Raji (cell line): ENCODE results near the gene C4orf17.

Experiments used
- POLR2A ChIP-seq: IDR thresholded peaks from 2 replicates; pipeline ENCODE4 v1.6.1; 2011; ENCODE audit warnings: low read depth, low read length, control low read depth; ENCODE audit not compliant: insufficient read depth

Gene C4orf17

DNA sequence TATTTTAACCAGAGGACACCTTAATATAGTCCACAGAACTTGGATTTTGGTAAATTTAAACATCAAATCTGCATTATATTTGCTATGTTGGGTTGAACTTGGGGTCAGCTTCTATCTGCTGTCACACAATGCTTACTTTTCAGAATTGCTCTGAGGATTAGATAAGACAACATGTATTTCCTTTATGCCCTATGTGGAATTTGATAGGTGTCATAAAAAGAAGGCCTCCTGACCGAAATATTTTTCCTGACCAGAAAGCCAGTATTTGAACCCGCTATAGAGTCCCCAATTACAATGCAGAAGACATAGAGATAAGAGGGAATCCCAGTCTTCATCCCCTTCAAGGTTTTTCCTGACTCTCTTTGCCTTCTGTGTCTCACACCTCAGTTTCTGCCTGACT, 67.9 kb downstream of the C4orf17 start:
- no peak for TF ChIP-seq POLR2A

DNA sequence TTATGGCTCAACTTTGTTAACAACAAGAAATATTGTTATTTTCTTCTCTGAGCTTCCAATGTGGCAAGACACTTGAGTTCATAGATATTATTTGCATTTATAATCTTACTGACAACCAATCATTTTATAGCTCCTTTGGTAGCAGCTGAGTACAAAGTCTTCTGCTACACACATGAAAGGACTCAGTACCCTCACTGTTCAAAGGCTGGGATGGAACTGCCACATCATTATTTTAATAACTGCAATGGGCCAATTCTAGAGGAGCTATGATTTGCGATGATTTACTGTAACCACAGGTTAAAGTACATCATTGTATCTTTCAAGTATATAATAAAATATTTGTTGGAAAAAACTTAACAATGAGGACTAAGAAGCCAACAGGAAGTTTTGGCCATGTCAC, 74.7 kb downstream of the C4orf17 start:
- TF ChIP-seq POLR2A = no peak

DNA sequence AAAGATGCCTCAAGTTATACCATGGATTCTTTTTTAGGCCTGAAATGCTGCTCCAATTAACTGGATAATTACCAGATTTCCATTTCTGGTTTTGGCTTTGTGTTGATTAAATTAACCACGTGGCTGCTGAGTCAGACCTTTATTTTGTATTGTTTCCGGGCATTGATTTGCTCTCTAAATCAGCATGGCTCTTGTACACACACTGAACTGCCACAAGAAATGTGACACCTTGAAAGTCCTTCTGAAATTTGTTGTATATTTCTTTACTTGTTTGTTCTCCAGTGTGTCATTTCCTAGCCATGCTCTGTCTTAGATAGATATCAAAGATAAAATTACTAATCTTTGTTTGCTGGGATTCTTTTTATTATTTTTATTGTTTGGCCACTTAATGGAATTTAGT, 75.5 kb downstream of the C4orf17 start:
- no peak for TF ChIP-seq POLR2A

DNA sequence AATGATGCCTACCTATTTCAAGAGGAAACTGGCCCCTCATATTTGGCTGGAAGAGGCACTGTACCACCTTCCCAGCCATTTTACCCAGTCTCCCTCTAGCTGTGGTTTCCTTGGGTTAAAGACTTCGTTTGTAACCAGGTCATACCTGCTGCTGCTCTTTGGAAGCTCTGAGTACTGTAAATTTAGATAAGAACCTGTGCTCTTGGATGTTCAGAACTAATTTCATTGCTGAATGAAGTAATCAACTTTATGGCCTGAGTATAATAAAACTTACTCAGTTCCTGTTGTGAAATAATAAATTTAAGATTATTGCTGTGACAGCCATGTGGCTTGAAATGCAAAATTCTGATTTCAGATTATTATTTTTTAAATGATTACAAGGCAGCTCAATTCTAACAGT, 76.0 kb downstream of the C4orf17 start:
- no peak for TF ChIP-seq POLR2A

DNA sequence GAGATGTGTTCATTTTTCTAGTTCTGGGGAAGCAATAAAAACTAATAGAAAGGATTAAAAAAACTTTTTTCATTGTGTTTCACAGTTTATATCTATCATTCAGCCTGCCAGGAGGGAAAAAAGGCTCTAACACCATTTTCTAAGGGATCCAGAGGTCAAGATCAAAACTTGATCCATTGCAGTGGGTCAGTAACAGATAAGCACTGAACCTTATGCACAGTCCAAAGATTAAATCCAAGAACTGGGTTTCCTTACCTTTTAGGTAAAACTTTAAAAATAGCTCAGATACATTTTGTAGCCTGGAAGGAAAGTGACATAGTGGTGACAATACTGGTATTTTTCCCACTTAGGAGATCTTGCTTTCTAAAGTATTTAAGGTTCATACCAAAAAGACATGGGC, 76.5 kb downstream of the C4orf17 start:
- no peak for TF ChIP-seq POLR2A

DNA sequence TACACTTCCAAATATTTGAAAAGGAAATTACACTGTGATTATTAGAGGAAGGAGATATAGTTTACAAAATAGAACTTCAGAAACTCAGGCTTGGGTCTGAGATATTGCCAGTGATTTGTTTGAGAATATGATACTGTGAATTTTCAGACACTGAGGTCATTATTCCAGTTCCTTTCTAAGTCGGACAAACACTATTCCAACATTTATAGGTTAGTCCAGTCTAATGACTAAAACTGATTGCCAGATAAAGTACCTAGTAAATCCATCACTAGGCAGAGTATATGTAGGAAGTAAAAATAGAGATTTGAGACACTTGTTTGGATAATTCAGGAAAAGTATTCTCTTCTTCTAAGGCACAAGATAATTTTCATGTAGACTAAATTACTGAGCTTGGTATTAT, 77.0 kb downstream of the C4orf17 start:
- no peak for TF ChIP-seq POLR2A

DNA sequence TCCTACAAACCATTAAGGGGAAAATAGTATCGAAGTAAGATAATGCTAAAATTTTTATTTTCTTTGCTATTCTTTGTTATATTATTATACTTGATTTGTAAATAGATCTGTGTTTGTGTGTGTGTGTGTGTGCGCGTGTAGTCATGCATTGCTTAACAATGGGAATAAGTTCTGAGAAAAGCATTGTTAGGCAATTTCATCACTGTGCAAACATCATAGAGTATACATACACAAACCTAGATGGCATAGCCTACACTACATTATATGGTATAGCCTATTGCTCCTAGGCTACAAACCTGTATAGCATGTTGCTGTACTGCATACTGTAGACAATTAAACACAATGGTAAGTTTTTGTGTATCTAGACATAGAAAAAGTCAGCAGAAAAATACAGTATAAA, 80.9 kb downstream of the C4orf17 start:
- TF ChIP-seq POLR2A = no peak
